Neural progenitor cell (in vitro differentiated cells): ENCODE results near the gene EHD2. TPM values are rescaled to one million over a fixed set of nuclear protein-coding genes. Genes with fewer than 3 reads are reported as not detected.

ENCODE experiments used
- DNase-seq: peaks from one replicate; pipeline ENCODE4 v3.0.0-alpha.2; 2016; ENCODE audit warnings: low spot score
- H2AFZ ChIP-seq: fragments of 200-600 bp; sonication (generic); replicated peaks from 2 replicates; pipeline ENCODE4 v1.6.1; 2016; ENCODE audit warnings: antibody characterized with exemption
- H3F3A ChIP-seq: fragments of 200-600 bp; sonication (generic); 2 replicates; pipeline ENCODE4 v1.6.1; 2016; ENCODE audit warnings: antibody characterized with exemption, low read depth
- H3K27ac ChIP-seq: fragments of 200-600 bp; sonication (generic); 2 replicates; pipeline ENCODE4 v1.5.1; 2016; ENCODE audit warnings: mild to moderate bottlenecking
- H3K27me3 ChIP-seq: fragments of 200-600 bp; sonication (generic); 2 replicates; pipeline ENCODE4 v1.6.1; 2016; ENCODE audit warnings: mild to moderate bottlenecking, moderate library complexity
- H3K36me3 ChIP-seq: fragments of 200-600 bp; sonication (generic); 2 replicates; pipeline ENCODE4 v1.5.1; 2016
- H3K4me1 ChIP-seq: fragments of 200-600 bp; sonication (generic); 2 replicates; pipeline ENCODE4 v1.6.1; 2016; ENCODE audit warnings: mixed run types
- H3K4me2 ChIP-seq: fragments of 200-600 bp; sonication (generic); 2 replicates; pipeline ENCODE4 v1.6.1; 2016
- H3K4me3 ChIP-seq: fragments of 200-600 bp; sonication (generic); 2 replicates; pipeline ENCODE4 v1.5.1; 2016
- H3K79me2 ChIP-seq: fragments of 200-600 bp; sonication (generic); 2 replicates; pipeline ENCODE4 v1.6.1; 2016; ENCODE audit warnings: low read depth
- H3K9ac ChIP-seq: fragments of 200-600 bp; sonication (generic); 2 replicates; pipeline ENCODE4 v1.6.1; 2016
- H3K9me3 ChIP-seq: fragments of 200-600 bp; sonication (generic); 2 replicates; pipeline ENCODE4 v1.5.1; 2016; ENCODE audit warnings: low read depth
- H4K20me1 ChIP-seq: fragments of 200-600 bp; sonication (generic); 2 replicates; pipeline ENCODE4 v1.6.1; 2016; ENCODE audit warnings: low read depth
- H3K27ac Mint-ChIP-seq: 3 replicates; pipeline ENCODE4 v1.8.0; 2021; ENCODE audit warnings: mixed read lengths
- H3K27me3 Mint-ChIP-seq: 2 replicates; pipeline ENCODE4 v1.8.0; 2022; ENCODE audit warnings: low read depth, mild to moderate bottlenecking, inconsistent platforms, moderate library complexity, mixed read lengths; ENCODE audit not compliant: insufficient read depth
- H3K36me3 Mint-ChIP-seq: 3 replicates; pipeline ENCODE4 v1.8.0; 2021; ENCODE audit warnings: mixed read lengths
- H3K4me1 Mint-ChIP-seq: 3 replicates; pipeline ENCODE4 v1.8.0; 2021; ENCODE audit warnings: mixed read lengths
- H3K4me3 Mint-ChIP-seq: 3 replicates; pipeline ENCODE4 v1.8.0; 2021; ENCODE audit warnings: mild to moderate bottlenecking, moderate library complexity, mixed read lengths
- H3K9me3 Mint-ChIP-seq: 3 replicates; pipeline ENCODE4 v1.8.0; 2020; ENCODE audit warnings: mixed read lengths
- CTCF ChIP-seq: fragments of 200-600 bp; sonication (generic); IDR thresholded peaks from 2 replicates; pipeline ENCODE4 v1.5.1; 2017; ENCODE audit warnings: antibody characterized with exemption, mild to moderate bottlenecking
- EZH2 ChIP-seq: fragments of 200-600 bp; sonication (generic); IDR thresholded peaks from 2 replicates; pipeline ENCODE4 v1.6.1; 2017; ENCODE audit warnings: antibody characterized with exemption, mild to moderate bottlenecking, moderate library complexity
- EZH2phosphoT487 ChIP-seq: fragments of 200-600 bp; sonication (generic); IDR thresholded peaks from 2 replicates; pipeline ENCODE4 v1.6.1; 2017; ENCODE audit warnings: antibody characterized with exemption
- total RNA-seq: library from RNA; depleted of rRNA; stranded (reverse); fragments of >200 nt; gene quantifications from 2 replicates; pipeline ENCODE4 v1.2.3, GENCODE V29; 2015; ENCODE audit warnings: low replicate concordance

The EHD2 gene
- total RNA-seq, 1 donor from 2014 or later: 1.5 TPM

- no peak overlapping the region for H3K27ac Mint-ChIP-seq
- H3K27me3 ChIP-seq: no peaks in the 10 kb centered on the region
- H3K4me1 Mint-ChIP-seq: peaks cover 15% of the 10 kb centered on the region
- H3K27ac ChIP-seq: no peak overlapping the region
- H3K9ac ChIP-seq: no peak overlapping the region
- no peak overlapping the region for H2AFZ ChIP-seq
- no peaks in the 10 kb centered on the region for H3K36me3 ChIP-seq
- TF ChIP-seq EZH2phosphoT487 (no peak), CTCF (no peak), EZH2 (no peak)
- no peaks in the 10 kb centered on the region for H3K4me1 ChIP-seq
- peaks cover 27% of the 10 kb centered on the region for H3K36me3 Mint-ChIP-seq
- no peak overlapping the region for H3K4me3 Mint-ChIP-seq
- H3K79me2 ChIP-seq: peaks cover 49% of the 10 kb centered on the region
- no peak overlapping the region for H3K4me3 ChIP-seq
- H3K4me2 ChIP-seq: no peak overlapping the region
- H4K20me1 ChIP-seq: peaks cover 43% of the 10 kb centered on the region
- H3K9me3 Mint-ChIP-seq: no peaks in the 10 kb centered on the region
- no peaks in the 10 kb centered on the region for H3K9me3 ChIP-seq
- peaks cover 5% of the 10 kb centered on the region for H3K27me3 Mint-ChIP-seq
- DNase-seq: no peak
- H3F3A ChIP-seq: no peaks in the 10 kb centered on the region
Observed at GRCh38 chr19:47670736-47671135, 42.5 kb upstream of the EHD2 start.

GRCh38 chr19:47671499-47671898, 41.7 kb upstream of the EHD2 start:
- Histone ChIP-seq H3K4me3 (no peak overlapping the region), H3K4me2 (no peak overlapping the region), H2AFZ (no peak overlapping the region), H3K36me3 (no peaks in the 10 kb centered on the region), H3F3A (no peaks in the 10 kb centered on the region), H3K27ac (no peak overlapping the region), H3K27me3 (no peaks in the 10 kb centered on the region), H3K4me1 (no peaks in the 10 kb centered on the region), H3K9ac (no peak overlapping the region), H4K20me1 (peaks cover 35% of the 10 kb centered on the region), H3K9me3 (no peaks in the 10 kb centered on the region), H3K79me2 (peaks cover 41% of the 10 kb centered on the region)
- H3K36me3 Mint-ChIP-seq: peaks cover 27% of the 10 kb centered on the region
- H3K27ac Mint-ChIP-seq: no peak overlapping the region
- H3K4me1 Mint-ChIP-seq: peaks cover 11% of the 10 kb centered on the region
- peaks cover 3% of the 10 kb centered on the region for H3K27me3 Mint-ChIP-seq
- no peak for DNase-seq
- H3K9me3 Mint-ChIP-seq: no peaks in the 10 kb centered on the region
- no peak overlapping the region for H3K4me3 Mint-ChIP-seq
- TF ChIP-seq CTCF: no peak

GRCh38 chr19:47673426-47673825, 39.8 kb upstream of the EHD2 start:
- Histone ChIP-seq H2AFZ (no peak overlapping the region), H3K4me1 (no peaks in the 10 kb centered on the region), H3K36me3 (no peaks in the 10 kb centered on the region), H3K79me2 (peaks cover 34% of the 10 kb centered on the region), H3K27ac (no peak overlapping the region), H3F3A (no peaks in the 10 kb centered on the region), H3K9ac (no peak overlapping the region), H4K20me1 (peaks cover 17% of the 10 kb centered on the region), H3K4me2 (no peak overlapping the region), H3K27me3 (no peaks in the 10 kb centered on the region), H3K4me3 (no peak overlapping the region), H3K9me3 (no peaks in the 10 kb centered on the region)
- H3K27ac Mint-ChIP-seq: no peak overlapping the region
- peaks cover 36% of the 10 kb centered on the region for H3K36me3 Mint-ChIP-seq
- no peaks in the 10 kb centered on the region for H3K9me3 Mint-ChIP-seq
- peaks cover 2% of the 10 kb centered on the region for H3K27me3 Mint-ChIP-seq
- no peak for DNase-seq
- no peak overlapping the region for H3K4me3 Mint-ChIP-seq
- TF ChIP-seq EZH2 (no peak), CTCF (no peak), EZH2phosphoT487 (no peak)
- H3K4me1 Mint-ChIP-seq: no peaks in the 10 kb centered on the region

- Histone ChIP-seq H3K4me2 (no peak overlapping the region), H3K27me3 (no peaks in the 10 kb centered on the region), H3K9ac (no peak overlapping the region), H3K79me2 (peaks cover 23% of the 10 kb centered on the region), H3K4me1 (no peaks in the 10 kb centered on the region), H4K20me1 (peaks cover 13% of the 10 kb centered on the region), H2AFZ (no peak overlapping the region), H3K4me3 (no peak overlapping the region), H3K9me3 (no peaks in the 10 kb centered on the region), H3K36me3 (no peaks in the 10 kb centered on the region), H3F3A (no peaks in the 10 kb centered on the region), H3K27ac (no peak overlapping the region)
- no peak overlapping the region for H3K27ac Mint-ChIP-seq
- DNase-seq: no peak
- peaks cover 2% of the 10 kb centered on the region for H3K27me3 Mint-ChIP-seq
- H3K4me3 Mint-ChIP-seq: no peak overlapping the region
- peaks cover 35% of the 10 kb centered on the region for H3K36me3 Mint-ChIP-seq
- no peak for TF ChIP-seq EZH2phosphoT487
- no peak for TF ChIP-seq EZH2
- no peak for TF ChIP-seq CTCF
- H3K9me3 Mint-ChIP-seq: no peaks in the 10 kb centered on the region
- no peaks in the 10 kb centered on the region for H3K4me1 Mint-ChIP-seq
Observed at GRCh38 chr19:47674548-47674947, 38.7 kb upstream of the EHD2 start.
